ENCODE data around the gene ABCC12.

ABCC12 gene

DNA sequence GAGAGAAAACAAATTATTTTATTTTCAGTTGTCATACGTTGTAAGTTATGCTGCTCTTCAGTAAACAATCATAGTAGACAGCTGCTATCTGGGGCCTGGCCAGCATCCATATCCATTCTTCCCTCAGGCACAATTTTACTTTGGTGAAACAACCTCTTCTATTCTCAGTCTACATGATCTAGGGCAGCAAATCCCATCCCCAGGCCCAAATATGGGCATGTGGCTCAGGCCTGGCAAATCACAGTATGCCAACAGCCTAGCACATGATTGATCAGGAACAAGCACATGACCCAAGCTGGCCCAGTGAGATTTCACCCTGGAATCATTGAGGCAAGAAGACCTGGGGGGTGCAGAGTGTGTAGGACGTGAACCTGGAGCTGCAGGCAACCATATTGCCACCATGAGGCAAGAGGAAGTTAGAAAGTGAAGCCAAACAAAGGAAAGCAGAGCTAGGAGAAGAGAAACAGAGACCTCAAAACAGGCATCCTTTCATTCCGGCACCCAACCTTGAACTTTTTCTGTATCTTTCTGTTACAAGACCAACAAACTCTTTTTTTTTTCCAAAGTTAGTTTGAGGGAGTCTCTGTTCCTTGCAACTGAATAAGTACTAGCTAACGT is 10.3 kb upstream of the ABCC12 start:
- DNase-seq (ENCODE audit: low spot score), result no peak
- no peak overlapping the region for H3K27ac ChIP-seq
- ChIA-PET CTCF (interaction anchor here (1.0 to 2.6 kb wide), 2 partner anchors 10 to 1128 kb away, joined by 3 to 11 read pairs; no protein-coding TSS in a partner anchor), POLR2A (ENCODE audit: low non-redundant PET) (interaction anchor here (0.6 kb wide), 1 partner anchor 236 kb away, joined by 3 read pairs; no protein-coding TSS in a partner anchor)
- no peak for TF ChIP-seq CTCF (conservative IDR thresholded peaks at IDR 0.05; ENCODE audit: low read depth)

GRCh38 chr16:48164907-48165715 is 9.3 kb upstream of the ABCC12 start:
- no peak overlapping the region for H3K27ac ChIP-seq
- TF ChIP-seq CTCF (conservative IDR thresholded peaks at IDR 0.05; ENCODE audit: low read depth), result peak; percentile 82
- POLR2A ChIA-PET (ENCODE audit: low non-redundant PET), result no interaction called here
- peak; percentile 81 for DNase-seq (ENCODE audit: low spot score)
- CTCF ChIA-PET, result interaction anchor here (0.6 to 2.6 kb wide), 17 partner anchors 9 to 1278 kb away, joined by 3 to 11 read pairs (median 4); partner anchors contain the start of genes DNAJA2 and NETO2

DNA sequence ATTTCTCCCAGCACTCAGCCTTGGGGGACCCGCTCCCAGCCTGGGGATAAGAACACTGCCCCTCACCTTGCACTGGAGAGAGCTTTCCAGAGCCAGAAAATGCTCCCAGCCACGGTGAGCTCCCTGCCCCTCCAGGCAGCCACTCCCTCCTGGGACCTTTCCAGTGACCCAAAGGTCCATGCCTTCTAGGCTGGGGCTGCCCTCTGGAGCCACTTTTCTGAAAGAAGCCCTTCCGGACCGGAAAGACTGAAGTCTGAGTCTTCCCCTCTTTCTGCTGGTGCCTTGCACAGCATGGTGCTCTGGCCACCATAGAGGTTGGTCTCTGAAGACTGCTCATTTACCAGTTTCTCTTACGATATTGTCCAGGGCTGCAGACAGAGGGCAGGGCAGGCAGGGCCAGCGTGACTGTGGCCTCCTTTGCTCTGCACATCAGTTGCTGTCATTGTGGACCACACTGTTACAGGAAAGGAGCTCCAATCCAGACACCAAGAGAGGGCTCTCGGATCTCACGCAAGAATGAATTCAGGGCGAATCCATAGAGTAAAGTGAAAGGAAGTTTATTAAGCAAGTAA is 7.1 kb upstream of the ABCC12 start:
- CTCF ChIA-PET, result no interaction called here
- no peak overlapping the region for H3K27ac ChIP-seq
- POLR2A ChIA-PET (ENCODE audit: low non-redundant PET), result no interaction called here
- no peak for TF ChIP-seq CTCF (conservative IDR thresholded peaks at IDR 0.05; ENCODE audit: low read depth)
- DNase-seq (ENCODE audit: low spot score), result no peak

GRCh38 chr16:48161906-48162305 is 6.1 kb upstream of the ABCC12 start:
- DNase-seq (ENCODE audit: low spot score), result no peak
- H3K27ac ChIP-seq, result no peak overlapping the region
- POLR2A ChIA-PET (ENCODE audit: low non-redundant PET), result no interaction called here
- CTCF ChIA-PET, result no interaction called here
- TF ChIP-seq CTCF (conservative IDR thresholded peaks at IDR 0.05; ENCODE audit: low read depth), result no peak

DNA sequence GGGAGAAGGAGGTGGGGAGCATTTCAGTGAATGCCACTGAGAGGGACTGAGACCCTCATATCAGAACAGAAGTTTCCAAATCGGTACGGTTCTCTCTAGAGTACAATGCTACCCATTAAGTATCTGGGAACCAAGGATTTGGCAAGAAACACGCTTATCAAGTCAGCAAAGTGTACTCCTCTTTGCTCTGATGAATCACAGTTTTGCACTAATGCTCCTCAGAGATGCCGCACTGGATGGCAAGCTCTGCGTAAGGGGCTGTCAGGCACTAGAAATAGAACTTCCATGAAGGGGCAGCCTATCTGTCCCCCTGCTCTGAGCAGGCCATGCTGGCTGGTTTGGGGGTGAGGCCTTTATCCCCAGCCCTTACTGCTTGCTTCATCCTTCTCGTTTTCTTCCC is 4.8 kb upstream of the ABCC12 start:
- CTCF ChIA-PET, result no interaction called here
- no peak for TF ChIP-seq CTCF (conservative IDR thresholded peaks at IDR 0.05; ENCODE audit: low read depth)
- POLR2A ChIA-PET (ENCODE audit: low non-redundant PET), result no interaction called here
- no peak overlapping the region for H3K27ac ChIP-seq
- no peak for DNase-seq (ENCODE audit: low spot score)

GRCh38 chr16:48158296-48158695 is 2.5 kb upstream of the ABCC12 start:
- no peak for TF ChIP-seq CTCF (conservative IDR thresholded peaks at IDR 0.05; ENCODE audit: low read depth)
- peak; percentile 74 for DNase-seq (ENCODE audit: low spot score)
- no peak overlapping the region for H3K27ac ChIP-seq
- POLR2A ChIA-PET (ENCODE audit: low non-redundant PET), result no interaction called here
- CTCF ChIA-PET, result interaction anchor here (0.6 to 2.0 kb wide), 4 partner anchors 808 to 1235 kb away, joined by 3 to 8 read pairs (median 3); partner anchors contain the start of gene NETO2
